ENCODE data around the gene MFAP1. TPM values are rescaled to one million over a fixed set of nuclear protein-coding genes. Genes with fewer than 3 reads are reported as not detected.

MFAP1 gene
- total RNA-seq, 4 donors from 2014 or later = 20.4 to 24.5 (median 22.7) TPM

GRCh38 chr15:43799209-43799944, 25.1 kb downstream of the MFAP1 start:
- H3K9me3 ChIP-seq = no peaks in the 10 kb centered on the region
- H3K4me1 ChIP-seq = peaks cover 23 to 45% of the 10 kb centered on the region in 2 donors
- no peak for DNase-seq
- no peak for TF ChIP-seq CTCF (IDR thresholded peaks at IDR 0.05)
- TF ChIP-seq POLR2A (IDR thresholded peaks at IDR 0.05) = no peak
- no peaks in the 10 kb centered on the region for H3K27me3 ChIP-seq
- WGBS, 2 donors = 85 to 86% methylated on average over 16 of the region's 16 CpGs
- intact Hi-C loops (cut with DNase I) = no loop called here
- no peak overlapping the region for H3K4me3 ChIP-seq (replicated peaks in 1 of 3)
- peak overlapping the region in 2 of 3 donors; percentile 96 to 100 for H3K27ac ChIP-seq
- peaks cover 9 to 11% of the 10 kb centered on the region in 2 donors for H3K36me3 ChIP-seq

- Histone ChIP-seq H3K4me1 (peaks cover 36 to 59% of the 10 kb centered on the region in 2 donors), H3K9me3 (no peaks in the 10 kb centered on the region), H3K4me3 (replicated peaks in 1 of 3) (no peak overlapping the region), H3K27ac (no peak overlapping the region), H3K36me3 (peaks cover 18 to 19% of the 10 kb centered on the region in 2 donors), H3K27me3 (no peaks in the 10 kb centered on the region)
- WGBS, 2 donors = 96 to 97% methylated on average over 3 of the region's 3 CpGs
- no peak for DNase-seq
- intact Hi-C loops (cut with DNase I) = no loop called here
- TF ChIP-seq POLR2A (IDR thresholded peaks at IDR 0.05) (no peak), CTCF (IDR thresholded peaks at IDR 0.05) (no peak)
These were observed 27.9 kb downstream of the MFAP1 start for GRCh38 chr15:43796566-43796965.

GRCh38 chr15:43795997-43796396, 28.5 kb downstream of the MFAP1 start:
- H3K27ac ChIP-seq = no peak overlapping the region
- peaks cover 32 to 54% of the 10 kb centered on the region in 2 donors for H3K4me1 ChIP-seq
- peaks cover 18 to 19% of the 10 kb centered on the region in 2 donors for H3K36me3 ChIP-seq
- intact Hi-C loops (cut with DNase I) = no loop called here
- H3K27me3 ChIP-seq = no peaks in the 10 kb centered on the region
- TF ChIP-seq CTCF (IDR thresholded peaks at IDR 0.05) (no peak), POLR2A (IDR thresholded peaks at IDR 0.05) (no peak)
- no peaks in the 10 kb centered on the region for H3K9me3 ChIP-seq
- H3K4me3 ChIP-seq (replicated peaks in 1 of 3) = no peak overlapping the region
- DNase-seq = no peak

- DNase-seq = no peak
- intact Hi-C loops (cut with DNase I) = no loop called here
- TF ChIP-seq POLR2A (IDR thresholded peaks at IDR 0.05) (no peak), CTCF (IDR thresholded peaks at IDR 0.05) (no peak)
- no peak overlapping the region for H3K4me3 ChIP-seq (replicated peaks in 1 of 3)
- WGBS, 2 donors = 91 to 93% methylated on average over 2 of the region's 2 CpGs
- no peaks in the 10 kb centered on the region for H3K27me3 ChIP-seq
- H3K9me3 ChIP-seq = no peaks in the 10 kb centered on the region
- H3K27ac ChIP-seq = peak overlapping the region in 1 of 3 donors; percentile 92
- peaks cover 18 to 19% of the 10 kb centered on the region in 2 donors for H3K36me3 ChIP-seq
- peaks cover 28 to 53% of the 10 kb centered on the region in 2 donors for H3K4me1 ChIP-seq
These were observed 29.3 kb downstream of the MFAP1 start for GRCh38 chr15:43795197-43795596.

GRCh38 chr15:43794269-43795037, 30.0 kb downstream of the MFAP1 start:
- intact Hi-C loops (cut with DNase I) = no loop called here
- Histone ChIP-seq H3K27ac (peak overlapping the region in 2 of 3 donors; percentile 4 to 92), H3K9me3 (no peaks in the 10 kb centered on the region), H3K27me3 (no peaks in the 10 kb centered on the region), H3K4me3 (replicated peaks in 1 of 3) (no peak overlapping the region), H3K4me1 (peaks cover 23 to 46% of the 10 kb centered on the region in 2 donors), H3K36me3 (peaks cover 16 to 19% of the 10 kb centered on the region in 2 donors)
- no peak for DNase-seq
- 83 to 86% methylated on average over 9 of the region's 9 CpGs for WGBS, 2 donors
- TF ChIP-seq POLR2A (IDR thresholded peaks at IDR 0.05) (no peak), CTCF (IDR thresholded peaks at IDR 0.05) (no peak)

Data from thyroid gland (tissue), 4 donors.